Measurements from ENCODE around the gene ANAPC16. TPM values are rescaled to one million over a fixed set of nuclear protein-coding genes. Genes with fewer than 3 reads are reported as not detected.

Gene ANAPC16
- 101 TPM for polyA plus RNA-seq (2013, experiment 1 of 4)
- 107 TPM for polyA plus RNA-seq (2013, experiment 2 of 4)
- polyA plus RNA-seq (2013, experiment 3 of 4) = 86.1 TPM
- polyA plus RNA-seq (2013, experiment 4 of 4) = 102 TPM

DNA sequence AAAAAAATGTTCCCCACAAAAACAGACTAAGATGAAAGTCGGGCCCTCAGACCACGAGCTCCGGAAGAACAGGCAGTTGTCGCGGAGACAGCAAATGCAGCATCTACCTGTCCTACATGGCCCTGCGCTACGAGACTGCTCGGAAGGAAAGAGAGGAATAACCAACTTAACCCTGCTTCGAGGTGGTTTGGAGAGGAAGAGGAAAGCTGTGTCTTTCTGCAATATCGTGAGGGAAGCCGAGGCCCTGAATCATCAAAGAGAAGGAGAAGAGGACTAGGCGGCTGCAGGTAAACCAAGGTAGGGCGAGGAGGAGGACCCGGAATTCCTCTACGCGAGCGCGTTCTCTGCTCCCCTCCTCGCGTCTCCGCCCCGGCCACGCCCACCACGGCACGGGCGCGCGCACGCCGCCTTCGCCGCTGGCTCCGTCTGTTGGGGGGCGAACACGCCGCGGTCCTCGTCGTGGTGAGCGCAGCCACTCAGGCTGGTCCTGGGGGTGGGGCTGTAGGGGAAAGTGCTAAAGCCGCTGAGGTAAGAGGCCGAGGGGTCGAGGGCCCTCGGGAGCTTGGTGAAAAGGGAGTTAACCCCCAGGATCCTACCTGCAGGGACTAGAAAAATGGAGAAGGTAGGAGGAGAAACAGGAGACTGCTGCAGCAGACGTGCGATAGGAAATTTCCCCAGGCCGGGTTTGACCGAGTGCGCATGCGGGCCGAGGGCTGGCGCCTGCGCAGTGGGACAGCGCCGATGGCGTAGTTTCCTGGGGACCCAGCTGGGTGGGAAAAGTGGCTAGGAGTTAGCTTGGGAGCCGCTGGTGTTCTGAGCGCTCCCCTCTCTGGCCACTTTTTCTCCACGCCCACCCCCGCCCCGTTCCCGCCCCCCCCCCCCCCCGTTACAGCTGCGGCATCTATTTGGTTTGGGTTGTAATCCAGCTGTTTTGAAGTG is at the start of gene ANAPC16, which contains the start of gene ASCC1:
ANAPC16 (plus strand) TSS at position 402 of the 939 bp plus-strand sequence. CDS start 7,903 bp downstream, outside the sequence.
ASCC1 (minus strand) TSS at position 666 of the 939 bp plus-strand sequence. CDS start 2,978 bp downstream, outside the sequence.
- peak within 1 kb of the TSS; percentile 91 for H3K27ac ChIP-seq (ENCODE audit: insufficient read depth, low read depth, low read length, poor library complexity, severe bottlenecking)
- H3K4me1 ChIP-seq (ENCODE audit: control insufficient read depth, insufficient read depth, low read length) = peaks cover 7% of the 10 kb centered on the region
- peak within 1 kb of the TSS; percentile 54 for H3K4me3 ChIP-seq (ENCODE audit: insufficient read depth, low read depth, low read length)
- WGBS, 2 experiments = 2 to 4% methylated on average over 58 to 61 of the region's 64 CpGs
- H3K27me3 ChIP-seq (ENCODE audit: control insufficient read depth, insufficient read depth, low read length, poor library complexity, severe bottlenecking) = no peaks in the 10 kb centered on the region
- H3K9me3 ChIP-seq (ENCODE audit: control insufficient read depth, low read length) = no peaks in the 10 kb centered on the region
- peaks cover 1% of the 10 kb centered on the region for H3K36me3 ChIP-seq (ENCODE audit: control insufficient read depth, insufficient read depth, low read length)

DNA sequence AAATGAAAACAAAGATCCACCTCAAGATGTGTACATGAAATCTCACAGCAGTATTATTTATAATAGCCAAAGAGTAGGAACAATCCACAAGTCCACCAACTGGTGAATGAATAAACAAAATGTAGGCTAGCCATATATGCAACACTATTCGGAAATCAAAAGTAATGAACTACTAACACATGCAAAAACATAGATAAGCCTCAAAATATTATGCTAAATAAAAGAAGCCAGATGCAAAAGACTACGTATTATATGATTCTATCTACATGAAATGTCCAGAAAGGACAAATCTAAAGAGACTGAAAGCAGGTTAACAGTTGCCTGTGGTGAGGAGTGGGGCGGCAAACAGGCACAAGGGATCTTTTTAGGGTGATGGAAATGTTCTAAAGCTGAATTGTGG is 48.7 kb upstream of the ANAPC16 start:
- Histone ChIP-seq H3K9me3 (ENCODE audit: control insufficient read depth, low read length) (no peaks in the 10 kb centered on the region), H3K36me3 (ENCODE audit: control insufficient read depth, insufficient read depth, low read length) (no peaks in the 10 kb centered on the region), H3K4me1 (ENCODE audit: control insufficient read depth, insufficient read depth, low read length) (no peaks in the 10 kb centered on the region), H3K27ac (ENCODE audit: insufficient read depth, low read depth, low read length, poor library complexity, severe bottlenecking) (no peak overlapping the region), H3K27me3 (ENCODE audit: control insufficient read depth, insufficient read depth, low read length, poor library complexity, severe bottlenecking) (no peaks in the 10 kb centered on the region), H3K4me3 (ENCODE audit: insufficient read depth, low read depth, low read length) (no peak overlapping the region)
- 97 to 100% methylated on average over 2 to 3 of the region's 3 CpGs for WGBS, 2 experiments

- no peaks in the 10 kb centered on the region for H3K4me1 ChIP-seq (ENCODE audit: control insufficient read depth, insufficient read depth, low read length)
- H3K4me3 ChIP-seq (ENCODE audit: insufficient read depth, low read depth, low read length) = no peak overlapping the region
- no peak overlapping the region for H3K27ac ChIP-seq (ENCODE audit: insufficient read depth, low read depth, low read length, poor library complexity, severe bottlenecking)
- H3K9me3 ChIP-seq (ENCODE audit: control insufficient read depth, low read length) = no peaks in the 10 kb centered on the region
- WGBS, 2 experiments = 86 to 93% methylated on average over 4 of the region's 4 CpGs
- no peaks in the 10 kb centered on the region for H3K36me3 ChIP-seq (ENCODE audit: control insufficient read depth, insufficient read depth, low read length)
- no peaks in the 10 kb centered on the region for H3K27me3 ChIP-seq (ENCODE audit: control insufficient read depth, insufficient read depth, low read length, poor library complexity, severe bottlenecking)
Measured at GRCh38 chr10:72170263-72170662, 45.5 kb upstream of the ANAPC16 start.

- Histone ChIP-seq H3K9me3 (ENCODE audit: control insufficient read depth, low read length) (no peaks in the 10 kb centered on the region), H3K27me3 (ENCODE audit: control insufficient read depth, insufficient read depth, low read length, poor library complexity, severe bottlenecking) (no peaks in the 10 kb centered on the region), H3K4me3 (ENCODE audit: insufficient read depth, low read depth, low read length) (no peak overlapping the region), H3K36me3 (ENCODE audit: control insufficient read depth, insufficient read depth, low read length) (no peaks in the 10 kb centered on the region), H3K4me1 (ENCODE audit: control insufficient read depth, insufficient read depth, low read length) (no peaks in the 10 kb centered on the region), H3K27ac (ENCODE audit: insufficient read depth, low read depth, low read length, poor library complexity, severe bottlenecking) (no peak overlapping the region)
- 94 to 96% methylated on average over 2 to 4 of the region's 4 CpGs for WGBS, 2 experiments
Measured at GRCh38 chr10:72170733-72171132, 45.1 kb upstream of the ANAPC16 start.

DNA sequence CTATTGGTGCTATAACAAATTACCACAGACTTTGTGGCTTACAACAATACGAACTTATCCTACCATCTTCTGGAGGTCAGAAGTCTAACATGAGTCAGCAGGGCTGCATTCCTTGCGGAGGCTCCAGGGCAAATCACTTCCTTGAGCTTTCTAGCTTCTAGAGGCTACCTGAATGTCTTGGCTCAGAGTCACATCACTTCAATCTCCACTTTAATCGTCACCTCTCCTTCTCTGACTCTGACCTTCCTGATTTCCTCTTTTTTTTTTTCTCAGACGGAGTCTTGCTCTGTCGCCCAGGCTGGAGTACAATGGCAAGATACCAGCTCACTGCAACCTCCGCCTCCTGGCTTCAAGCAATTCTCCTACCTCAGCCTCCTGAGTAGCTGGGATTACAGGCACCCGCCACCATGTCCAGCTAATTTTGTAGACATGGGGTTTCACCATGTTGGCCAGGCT is 44.6 kb upstream of the ANAPC16 start:
- Histone ChIP-seq H3K9me3 (ENCODE audit: control insufficient read depth, low read length) (no peaks in the 10 kb centered on the region), H3K27me3 (ENCODE audit: control insufficient read depth, insufficient read depth, low read length, poor library complexity, severe bottlenecking) (no peaks in the 10 kb centered on the region), H3K4me3 (ENCODE audit: insufficient read depth, low read depth, low read length) (no peak overlapping the region), H3K36me3 (ENCODE audit: control insufficient read depth, insufficient read depth, low read length) (no peaks in the 10 kb centered on the region), H3K27ac (ENCODE audit: insufficient read depth, low read depth, low read length, poor library complexity, severe bottlenecking) (no peak overlapping the region), H3K4me1 (ENCODE audit: control insufficient read depth, insufficient read depth, low read length) (no peaks in the 10 kb centered on the region)
- WGBS, 2 experiments = 88 to 92% methylated on average over 7 of the region's 7 CpGs

DNA sequence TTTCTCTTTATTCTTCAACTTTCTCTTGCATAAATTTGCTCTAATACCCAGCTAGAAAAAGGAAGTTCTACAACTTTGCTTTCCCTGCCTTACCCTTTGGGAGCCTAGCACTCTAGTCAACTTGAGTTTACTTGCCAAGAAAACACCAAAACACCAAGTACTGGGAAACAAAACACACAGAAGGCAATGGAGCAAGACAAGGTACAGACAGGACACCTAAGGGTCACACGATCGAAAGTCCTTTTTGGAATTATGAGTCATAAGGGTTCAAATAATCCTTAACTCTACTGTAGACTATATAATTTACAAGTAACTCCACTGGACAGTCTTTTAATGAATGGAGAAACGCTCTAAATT is 42.6 kb upstream of the ANAPC16 start:
- Histone ChIP-seq H3K27ac (ENCODE audit: insufficient read depth, low read depth, low read length, poor library complexity, severe bottlenecking) (no peak overlapping the region), H3K4me3 (ENCODE audit: insufficient read depth, low read depth, low read length) (no peak overlapping the region), H3K27me3 (ENCODE audit: control insufficient read depth, insufficient read depth, low read length, poor library complexity, severe bottlenecking) (no peaks in the 10 kb centered on the region), H3K9me3 (ENCODE audit: control insufficient read depth, low read length) (no peaks in the 10 kb centered on the region), H3K36me3 (ENCODE audit: control insufficient read depth, insufficient read depth, low read length) (no peaks in the 10 kb centered on the region), H3K4me1 (ENCODE audit: control insufficient read depth, insufficient read depth, low read length) (no peaks in the 10 kb centered on the region)
- 95 to 99% methylated on average over 3 of the region's 3 CpGs for WGBS, 2 experiments

DNA sequence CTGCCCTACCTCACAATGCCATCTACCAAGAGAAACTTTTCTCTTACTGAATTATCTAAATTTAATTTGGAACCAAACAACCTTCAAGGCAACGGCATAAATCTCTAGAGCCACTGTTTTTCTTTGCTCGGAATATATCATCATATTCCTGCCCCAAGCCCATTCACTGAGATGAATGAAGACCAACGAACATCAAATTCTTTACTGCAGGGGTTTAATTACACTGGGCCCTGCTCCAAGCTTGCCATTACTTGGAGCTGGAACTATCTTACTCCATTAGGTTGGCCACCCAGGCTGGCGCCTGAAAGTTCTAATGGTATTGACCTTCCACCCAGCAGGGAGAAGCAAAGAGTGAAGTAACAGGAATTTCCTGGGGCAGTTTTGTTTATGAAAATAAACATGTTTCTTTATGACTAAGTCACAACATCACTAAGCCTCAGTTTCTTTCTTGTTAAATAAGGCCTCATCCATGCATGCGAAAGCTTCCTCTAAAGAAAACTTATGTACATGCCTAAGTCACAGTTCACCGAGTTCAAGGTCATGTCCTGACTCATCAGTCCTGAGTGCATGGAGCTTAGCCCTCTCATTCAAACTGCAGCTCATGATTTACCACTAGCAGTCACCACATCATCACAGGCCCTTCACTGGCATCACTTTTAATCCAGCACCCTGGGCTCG is 42.1 kb upstream of the ANAPC16 start:
- 91 to 93% methylated on average over 7 of the region's 7 CpGs for WGBS, 2 experiments
- H3K4me1 ChIP-seq (ENCODE audit: control insufficient read depth, insufficient read depth, low read length) = no peaks in the 10 kb centered on the region
- H3K36me3 ChIP-seq (ENCODE audit: control insufficient read depth, insufficient read depth, low read length) = no peaks in the 10 kb centered on the region
- H3K27me3 ChIP-seq (ENCODE audit: control insufficient read depth, insufficient read depth, low read length, poor library complexity, severe bottlenecking) = no peaks in the 10 kb centered on the region
- H3K27ac ChIP-seq (ENCODE audit: insufficient read depth, low read depth, low read length, poor library complexity, severe bottlenecking) = no peak overlapping the region
- H3K4me3 ChIP-seq (ENCODE audit: insufficient read depth, low read depth, low read length) = no peak overlapping the region
- no peaks in the 10 kb centered on the region for H3K9me3 ChIP-seq (ENCODE audit: control insufficient read depth, low read length)

GRCh38 chr10:72174297-72174662 is 41.5 kb upstream of the ANAPC16 start:
- Histone ChIP-seq H3K27ac (ENCODE audit: insufficient read depth, low read depth, low read length, poor library complexity, severe bottlenecking) (no peak overlapping the region), H3K36me3 (ENCODE audit: control insufficient read depth, insufficient read depth, low read length) (no peaks in the 10 kb centered on the region), H3K4me1 (ENCODE audit: control insufficient read depth, insufficient read depth, low read length) (no peaks in the 10 kb centered on the region), H3K4me3 (ENCODE audit: insufficient read depth, low read depth, low read length) (no peak overlapping the region), H3K27me3 (ENCODE audit: control insufficient read depth, insufficient read depth, low read length, poor library complexity, severe bottlenecking) (no peaks in the 10 kb centered on the region), H3K9me3 (ENCODE audit: control insufficient read depth, low read length) (no peaks in the 10 kb centered on the region)

DNA sequence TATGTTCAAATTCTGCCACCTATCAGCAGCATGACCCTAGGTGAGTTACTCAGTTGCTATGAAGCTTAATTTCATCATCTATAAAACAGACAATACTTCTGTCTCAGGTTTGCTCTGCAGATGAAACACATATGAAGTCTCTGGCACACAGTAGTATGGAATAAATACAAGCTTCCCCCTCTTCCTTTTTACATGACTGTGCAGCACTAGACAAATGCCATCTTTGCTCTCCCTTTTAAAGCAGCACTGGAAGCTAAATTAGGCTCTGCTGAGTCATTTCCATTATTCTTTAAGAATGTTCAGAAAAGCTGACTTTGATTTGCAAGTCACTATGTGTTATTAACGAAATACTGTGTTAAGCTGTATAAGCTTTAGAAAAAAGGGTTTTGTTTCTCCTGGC is 40.7 kb upstream of the ANAPC16 start:
- Histone ChIP-seq H3K27ac (ENCODE audit: insufficient read depth, low read depth, low read length, poor library complexity, severe bottlenecking) (no peak overlapping the region), H3K4me3 (ENCODE audit: insufficient read depth, low read depth, low read length) (no peak overlapping the region), H3K27me3 (ENCODE audit: control insufficient read depth, insufficient read depth, low read length, poor library complexity, severe bottlenecking) (no peaks in the 10 kb centered on the region), H3K36me3 (ENCODE audit: control insufficient read depth, insufficient read depth, low read length) (no peaks in the 10 kb centered on the region), H3K4me1 (ENCODE audit: control insufficient read depth, insufficient read depth, low read length) (no peaks in the 10 kb centered on the region), H3K9me3 (ENCODE audit: control insufficient read depth, low read length) (no peaks in the 10 kb centered on the region)
- WGBS, 2 experiments = 100% methylated on average over 1 of the region's 1 CpG

DNA sequence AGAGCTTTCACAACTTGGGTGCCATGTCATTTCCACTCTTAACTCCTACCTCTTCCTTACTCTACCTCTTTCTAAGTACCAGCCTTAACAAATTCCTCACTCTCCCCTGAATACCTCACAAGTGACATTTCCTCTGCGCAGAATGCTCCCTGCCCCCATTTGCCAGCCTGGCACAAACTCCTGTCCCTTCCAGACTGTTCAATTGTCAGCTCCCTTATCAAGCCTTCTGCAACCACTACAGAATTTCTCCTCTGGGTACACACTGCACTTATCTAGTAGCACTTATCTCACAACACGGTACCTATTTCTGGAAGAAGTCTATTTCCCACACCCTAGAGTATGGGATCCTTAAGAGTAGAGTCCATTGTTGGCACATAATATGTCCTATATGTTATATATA is 39.1 kb upstream of the ANAPC16 start:
- H3K27me3 ChIP-seq (ENCODE audit: control insufficient read depth, insufficient read depth, low read length, poor library complexity, severe bottlenecking) = no peaks in the 10 kb centered on the region
- no peaks in the 10 kb centered on the region for H3K4me1 ChIP-seq (ENCODE audit: control insufficient read depth, insufficient read depth, low read length)
- no peak overlapping the region for H3K27ac ChIP-seq (ENCODE audit: insufficient read depth, low read depth, low read length, poor library complexity, severe bottlenecking)
- no peaks in the 10 kb centered on the region for H3K36me3 ChIP-seq (ENCODE audit: control insufficient read depth, insufficient read depth, low read length)
- WGBS, 2 experiments = 97 to 98% methylated on average over 2 of the region's 2 CpGs
- no peaks in the 10 kb centered on the region for H3K9me3 ChIP-seq (ENCODE audit: control insufficient read depth, low read length)
- H3K4me3 ChIP-seq (ENCODE audit: insufficient read depth, low read depth, low read length) = no peak overlapping the region

Measured in ectodermal cell (in vitro differentiated cells).